HL-60 (cell line): ENCODE data around the gene TIMP4.

Experiments used
- DNase-seq, 2 experiments: peaks; one replicate each; pipeline ENCODE4 v3.0.0-alpha.2; 2010 to 2020; ENCODE audit warnings: low read depth in 1 of 2, low spot score in 1 of 2
- H3K27ac ChIP-seq: fragments of 250-450 bp; sonication (Bioruptor Pico); replicated peaks from 2 replicates; pipeline ENCODE4 v1.5.1; 2020; ENCODE audit warnings: mild to moderate bottlenecking, moderate library complexity
- H3K27me3 ChIP-seq: fragments of 250-450 bp; sonication (Bioruptor Pico); 2 replicates; pipeline ENCODE4 v1.5.1; 2021; ENCODE audit warnings: mild to moderate bottlenecking, moderate library complexity; ENCODE audit not compliant: insufficient read depth, poor library complexity, severe bottlenecking
- H3K4me3 ChIP-seq: replicated peaks from 2 replicates; pipeline ENCODE4 v1.5.1; 2011; ENCODE audit warnings: mild to moderate bottlenecking, control low read depth, low read length; ENCODE audit not compliant: insufficient read depth
- GABPA ChIP-seq: IDR thresholded peaks from 2 replicates; pipeline ENCODE4 v1.6.1; 2012; ENCODE audit warnings: low read depth
- POLR2AphosphoS5 ChIP-seq: IDR thresholded peaks from 2 replicates; pipeline ENCODE4 v1.6.1; 2012; ENCODE audit warnings: low read depth
- SPI1 ChIP-seq: IDR thresholded peaks from 2 replicates; pipeline ENCODE4 v1.6.1; 2012; ENCODE audit warnings: low read depth, mild to moderate bottlenecking, borderline replicate concordance
- TF ChIP-seq, protein P1 (sequence below): IDR thresholded peaks from 2 replicates; pipeline ENCODE4 v1.6.1; 2012; ENCODE audit warnings: low read depth; ENCODE audit not compliant: insufficient replicate concordance
- TF ChIP-seq, protein P2 (sequence below): IDR thresholded peaks from one replicate; pipeline ENCODE4 v1.5.1; 2011; ENCODE audit warnings: low read length, control low read depth, inconsistent platforms; ENCODE audit not compliant: insufficient read depth

TIMP4 gene

DNA sequence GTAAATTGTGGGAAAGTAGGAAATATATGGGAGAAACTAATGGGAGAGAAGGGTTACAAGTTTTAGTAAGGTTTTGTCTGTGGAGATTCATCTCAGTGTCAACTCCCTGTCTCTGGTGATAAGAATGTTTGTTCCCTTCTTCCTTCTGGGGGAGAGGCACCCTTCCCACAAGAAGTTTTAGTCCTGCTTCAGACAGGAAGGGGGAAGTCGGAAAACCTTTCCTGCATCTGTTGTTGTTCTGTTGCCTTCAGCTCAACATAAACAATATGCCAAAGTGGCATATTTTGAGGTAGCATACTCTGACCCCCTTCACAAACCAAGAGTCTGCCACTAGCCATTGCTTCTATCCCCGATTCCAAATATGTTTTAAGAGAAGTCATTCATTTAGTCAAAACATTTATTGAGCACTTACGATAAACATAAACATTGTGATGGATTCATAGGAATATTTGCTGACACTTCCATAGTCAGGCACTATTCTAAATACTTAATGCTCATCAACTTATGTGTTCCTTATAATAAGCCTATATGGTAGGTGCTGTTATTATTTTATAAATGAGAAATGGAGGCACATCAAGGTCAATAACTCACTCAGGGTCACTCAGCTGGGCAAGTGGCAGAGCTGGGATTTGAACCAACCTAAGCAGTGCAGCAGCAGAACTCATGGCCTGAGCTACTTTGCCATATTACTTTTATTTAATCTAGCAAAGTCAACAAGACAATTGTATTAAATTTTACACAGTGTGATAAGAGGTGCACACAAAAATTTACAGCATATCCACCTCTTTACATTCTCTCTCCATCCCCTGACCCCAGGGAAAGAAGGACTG, 34.2 kb upstream of the TIMP4 start:
- Histone ChIP-seq H3K27me3 (no peaks in the 10 kb centered on the region), H3K4me3 (no peak overlapping the region), H3K27ac (peak overlapping the region; percentile 69)
- no peak for DNase-seq
- TF ChIP-seq GABPA, result no peak
- TF ChIP-seq, protein P1, sequence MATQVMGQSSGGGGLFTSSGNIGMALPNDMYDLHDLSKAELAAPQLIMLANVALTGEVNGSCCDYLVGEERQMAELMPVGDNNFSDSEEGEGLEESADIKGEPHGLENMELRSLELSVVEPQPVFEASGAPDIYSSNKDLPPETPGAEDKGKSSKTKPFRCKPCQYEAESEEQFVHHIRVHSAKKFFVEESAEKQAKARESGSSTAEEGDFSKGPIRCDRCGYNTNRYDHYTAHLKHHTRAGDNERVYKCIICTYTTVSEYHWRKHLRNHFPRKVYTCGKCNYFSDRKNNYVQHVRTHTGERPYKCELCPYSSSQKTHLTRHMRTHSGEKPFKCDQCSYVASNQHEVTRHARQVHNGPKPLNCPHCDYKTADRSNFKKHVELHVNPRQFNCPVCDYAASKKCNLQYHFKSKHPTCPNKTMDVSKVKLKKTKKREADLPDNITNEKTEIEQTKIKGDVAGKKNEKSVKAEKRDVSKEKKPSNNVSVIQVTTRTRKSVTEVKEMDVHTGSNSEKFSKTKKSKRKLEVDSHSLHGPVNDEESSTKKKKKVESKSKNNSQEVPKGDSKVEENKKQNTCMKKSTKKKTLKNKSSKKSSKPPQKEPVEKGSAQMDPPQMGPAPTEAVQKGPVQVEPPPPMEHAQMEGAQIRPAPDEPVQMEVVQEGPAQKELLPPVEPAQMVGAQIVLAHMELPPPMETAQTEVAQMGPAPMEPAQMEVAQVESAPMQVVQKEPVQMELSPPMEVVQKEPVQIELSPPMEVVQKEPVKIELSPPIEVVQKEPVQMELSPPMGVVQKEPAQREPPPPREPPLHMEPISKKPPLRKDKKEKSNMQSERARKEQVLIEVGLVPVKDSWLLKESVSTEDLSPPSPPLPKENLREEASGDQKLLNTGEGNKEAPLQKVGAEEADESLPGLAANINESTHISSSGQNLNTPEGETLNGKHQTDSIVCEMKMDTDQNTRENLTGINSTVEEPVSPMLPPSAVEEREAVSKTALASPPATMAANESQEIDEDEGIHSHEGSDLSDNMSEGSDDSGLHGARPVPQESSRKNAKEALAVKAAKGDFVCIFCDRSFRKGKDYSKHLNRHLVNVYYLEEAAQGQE, result no peak
- TF ChIP-seq POLR2AphosphoS5, result no peak
- TF ChIP-seq, protein P2, sequence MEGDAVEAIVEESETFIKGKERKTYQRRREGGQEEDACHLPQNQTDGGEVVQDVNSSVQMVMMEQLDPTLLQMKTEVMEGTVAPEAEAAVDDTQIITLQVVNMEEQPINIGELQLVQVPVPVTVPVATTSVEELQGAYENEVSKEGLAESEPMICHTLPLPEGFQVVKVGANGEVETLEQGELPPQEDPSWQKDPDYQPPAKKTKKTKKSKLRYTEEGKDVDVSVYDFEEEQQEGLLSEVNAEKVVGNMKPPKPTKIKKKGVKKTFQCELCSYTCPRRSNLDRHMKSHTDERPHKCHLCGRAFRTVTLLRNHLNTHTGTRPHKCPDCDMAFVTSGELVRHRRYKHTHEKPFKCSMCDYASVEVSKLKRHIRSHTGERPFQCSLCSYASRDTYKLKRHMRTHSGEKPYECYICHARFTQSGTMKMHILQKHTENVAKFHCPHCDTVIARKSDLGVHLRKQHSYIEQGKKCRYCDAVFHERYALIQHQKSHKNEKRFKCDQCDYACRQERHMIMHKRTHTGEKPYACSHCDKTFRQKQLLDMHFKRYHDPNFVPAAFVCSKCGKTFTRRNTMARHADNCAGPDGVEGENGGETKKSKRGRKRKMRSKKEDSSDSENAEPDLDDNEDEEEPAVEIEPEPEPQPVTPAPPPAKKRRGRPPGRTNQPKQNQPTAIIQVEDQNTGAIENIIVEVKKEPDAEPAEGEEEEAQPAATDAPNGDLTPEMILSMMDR, result no peak
- TF ChIP-seq SPI1, result no peak

DNA sequence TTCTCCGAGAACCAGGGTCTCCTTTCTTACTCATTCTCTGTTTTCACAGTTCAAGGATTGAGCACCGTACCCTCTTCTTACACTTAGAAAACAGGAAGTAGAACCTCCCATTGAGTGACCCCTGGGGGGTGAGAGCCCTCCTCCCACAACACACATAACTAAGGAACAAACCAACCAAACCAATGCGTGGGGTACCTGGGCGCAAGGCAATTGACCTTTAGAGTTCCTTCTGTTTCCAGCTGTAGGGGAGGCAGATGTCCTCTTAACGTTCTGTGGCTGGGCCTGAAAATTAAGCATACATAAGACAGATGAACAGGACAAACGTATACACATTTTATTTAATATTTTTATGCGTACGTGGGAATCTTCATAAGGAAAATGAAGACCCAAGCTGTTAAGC, 33.5 kb upstream of the TIMP4 start:
- DNase-seq, result peak in 1 of 2 experiments; percentile 31
- no peaks in the 10 kb centered on the region for H3K27me3 ChIP-seq
- TF ChIP-seq SPI1 (no peak), POLR2AphosphoS5 (no peak), GABPA (no peak)
- TF ChIP-seq, protein P1, result no peak
- TF ChIP-seq, protein P2, result no peak
- no peak overlapping the region for H3K4me3 ChIP-seq
- no peak overlapping the region; the same call in 1 of the 2 replicates for H3K27ac ChIP-seq

DNA sequence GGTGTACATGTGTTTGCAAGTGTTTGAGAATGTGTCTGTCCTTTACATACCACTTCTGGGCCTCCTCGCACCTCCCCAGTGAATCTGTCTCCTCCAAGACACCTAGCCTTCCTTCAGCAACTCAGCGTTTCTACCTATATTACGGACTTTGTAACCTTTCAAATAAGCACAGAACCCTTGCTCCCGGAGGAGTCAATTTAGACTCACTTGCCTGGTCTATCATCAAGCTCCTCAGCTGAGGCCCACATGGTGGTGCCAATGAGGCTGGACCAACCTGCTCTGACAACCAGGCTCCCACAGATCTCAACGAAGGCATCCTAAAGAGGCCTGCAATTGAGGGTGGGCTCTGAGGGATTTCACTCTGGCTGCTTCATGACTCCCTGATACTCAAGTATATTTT, 32.8 kb upstream of the TIMP4 start:
- Histone ChIP-seq H3K27me3 (no peaks in the 10 kb centered on the region), H3K27ac (no peak overlapping the region), H3K4me3 (no peak overlapping the region)
- DNase-seq, result no peak
- TF ChIP-seq POLR2AphosphoS5, result no peak
- no peak for TF ChIP-seq SPI1
- TF ChIP-seq, protein P2, result no peak
- no peak for TF ChIP-seq GABPA
- TF ChIP-seq, protein P1, result no peak
